K562 (cell line): ENCODE measurements around the gene RACK1. TPM values are rescaled to one million over a fixed set of nuclear protein-coding genes. Genes with fewer than 3 reads are reported as not detected.

Experiments used
- ATAC-seq: fragments of 200-7000 bp; cut with Tn5 transposase; 3 replicates; pipeline ENCODE4 v1.9.1; 2020; ENCODE audit warnings: moderate library complexity
- BruUV-seq: library from RNA; stranded (reverse); fragments of 400-500 nt; replicated peaks from 2 replicates; lab custom pipeline; 2021; lab: Mats Ljungman, UMichigan
- CTCF ChIA-PET: fragments of 300-600 bp; formaldehyde crosslinking; extraction: SDS; loops from one replicate; lab custom pipeline; 2021; ENCODE audit warnings: low intra/inter-chr PET ratio; lab: Yijun Ruan, JAX
- POLR2A ChIA-PET: fragments of 300-600, 350-650 bp; sonication (Branson Sonifier 250); formaldehyde crosslinking; extraction: SDS; loops from one replicate; lab custom pipeline; 2021; ENCODE audit warnings: antibody characterized with exemption, inconsistent platforms; lab: Yijun Ruan, JAX
- DNase-seq, 4 experiments: peaks; one replicate each; pipeline versions ENCODE4 v3.0.0 to v3.0.0-alpha.2; 2011 to 2018; ENCODE audit warnings: low spot score in 3 of 4, mixed read lengths in 3 of 4; ENCODE audit errors: extremely low read depth in 1 of 4
- FAIRE-seq: peaks from 2 replicates; lab custom pipeline; 2011; peaks lifted over from hg19 to GRCh38; lab: Jason Lieb, UNC
- H2AFZ ChIP-seq: 2 replicates; pipeline ENCODE4 v1.6.0; 2011; ENCODE audit warnings: low read depth, low read length, control low read depth, inconsistent platforms
- H3K27ac ChIP-seq: fragments of 200-600 bp; 3 replicates; pipeline ENCODE4 v1.8.0; 2011; ENCODE audit warnings: low read depth, mild to moderate bottlenecking, control low read depth, inconsistent platforms, low read length, moderate library complexity, mixed read lengths; ENCODE audit errors: extremely low read depth
- H3K27me3 ChIP-seq, 2 experiments: fragments of 300-600 bp in 1 of 2; 2 replicates in 1 of 2; 3 replicates in 1 of 2; pipeline versions ENCODE4 v1.6.0 to v1.8.0; 2011; ENCODE audit warnings: inconsistent platforms in 2 of 2, low read length in 2 of 2, mild to moderate bottlenecking in 1 of 2, mixed read lengths in 1 of 2, moderate library complexity in 1 of 2; ENCODE audit not compliant: control insufficient read depth in 2 of 2, insufficient read depth in 2 of 2
- H3K36me3 ChIP-seq: fragments of 300-600 bp; 3 replicates; pipeline ENCODE4 v1.8.0; 2011; ENCODE audit warnings: mild to moderate bottlenecking, low read length, inconsistent platforms; ENCODE audit not compliant: control insufficient read depth, insufficient read depth
- H3K4me1 ChIP-seq, 2 experiments: fragments of 200-600 bp in 1 of 2; replicated peaks in 1 of 2; 2 replicates in 1 of 2; 3 replicates in 1 of 2; pipeline versions ENCODE4 v1.5.1 to v1.8.0; 2011; ENCODE audit warnings: inconsistent platforms in 2 of 2, low read length in 2 of 2, mild to moderate bottlenecking in 1 of 2, mixed read lengths in 1 of 2, moderate library complexity in 1 of 2; ENCODE audit not compliant: control insufficient read depth in 2 of 2, insufficient read depth in 2 of 2
- H3K4me2 ChIP-seq: 2 replicates; pipeline ENCODE4 v1.6.1; 2011; ENCODE audit warnings: low read length, control low read depth, inconsistent platforms, mixed read lengths; ENCODE audit not compliant: insufficient read depth
- H3K4me3 ChIP-seq: fragments of 200-600 bp; sonication (generic), shearing (Covaris generic); 2 replicates; pipeline ENCODE4 v1.5.1; 2016; ENCODE audit warnings: control low read depth, inconsistent platforms
- H3K79me2 ChIP-seq: fragments of 200-600 bp; 3 replicates; pipeline ENCODE4 v1.8.0; 2011; ENCODE audit warnings: low read length, inconsistent platforms; ENCODE audit not compliant: control insufficient read depth, insufficient read depth
- H3K9ac ChIP-seq, 2 experiments: 2 replicates each; pipeline versions ENCODE4 v1.6.0 to v1.6.1; 2011; ENCODE audit warnings: low read depth in 2 of 2, low read length in 2 of 2, control low read depth in 1 of 2, inconsistent platforms in 1 of 2, mild to moderate bottlenecking in 1 of 2, mixed read lengths in 1 of 2; ENCODE audit not compliant: insufficient read depth in 1 of 2
- H3K9me1 ChIP-seq: one replicate; pipeline ENCODE4 v1.6.0; 2011; ENCODE audit warnings: inconsistent platforms, mild to moderate bottlenecking, low read length, moderate library complexity; ENCODE audit not compliant: control insufficient read depth, insufficient read depth
- H3K9me3 ChIP-seq: replicated peaks from 2 replicates; pipeline ENCODE4 v1.5.1; 2011; ENCODE audit warnings: low read depth, low read length, inconsistent platforms; ENCODE audit not compliant: control insufficient read depth, insufficient read depth
- H4K20me1 ChIP-seq: replicated peaks from 2 replicates; pipeline ENCODE4 v1.6.1; 2011; ENCODE audit warnings: low read length, inconsistent platforms, mixed read lengths; ENCODE audit not compliant: control insufficient read depth, insufficient read depth
- ARID1B ChIP-seq: fragments of 450-650 bp; IDR thresholded peaks from 2 replicates; pipeline ENCODE4 v1.6.1; 2016; ENCODE audit warnings: antibody characterized with exemption, mild to moderate bottlenecking, inconsistent platforms
- CCNT2 ChIP-seq: IDR thresholded peaks from 2 replicates; pipeline ENCODE4 v1.6.1; 2011; ENCODE audit warnings: borderline replicate concordance, low read depth, mild to moderate bottlenecking, moderate library complexity, mixed read lengths, low read length; ENCODE audit not compliant: insufficient read length; ENCODE audit errors: extremely low read depth
- CEBPB ChIP-seq: fragments of 450-650 bp; IDR thresholded peaks from 2 replicates; pipeline ENCODE4 v1.6.1; 2016; ENCODE audit warnings: missing genetic modification characterization, missing compliant biosample characterization
- CSDE1 ChIP-seq, 2 experiments: fragments of 450-650 bp; IDR thresholded peaks; 2 replicates each; pipeline ENCODE4 v1.6.1; 2016; ENCODE audit warnings: mild to moderate bottlenecking in 1 of 2
- DMBX1 ChIP-seq: fragments of 250-450 bp; sonication (Bioruptor Pico); IDR thresholded peaks from 2 replicates; pipeline ENCODE4 v1.8.0; 2022; ENCODE audit warnings: inconsistent platforms, mild to moderate bottlenecking, moderate library complexity, borderline replicate concordance
- ELF2 ChIP-seq: fragments of 250-450 bp; sonication (Bioruptor Pico); IDR thresholded peaks from 2 replicates; pipeline ENCODE4 v1.5.0; 2021; ENCODE audit warnings: mild to moderate bottlenecking
- FUS ChIP-seq: fragments of 200-400 bp; formaldehyde crosslinking; optimal IDR thresholded peaks from 2 replicates; pipeline ENCODE3; 2017; ENCODE audit warnings: low read depth, low read length
- HMG20A ChIP-seq: fragments of 450-650 bp; formaldehyde crosslinking; conservative IDR thresholded peaks from 2 replicates; pipeline ENCODE4 v1.4.0; 2020; ENCODE audit warnings: mild to moderate bottlenecking, mixed read lengths
- HNRNPLL ChIP-seq: fragments of 200-400 bp; formaldehyde crosslinking; IDR thresholded peaks from 2 replicates; pipeline ENCODE4 v1.6.1; 2017; ENCODE audit warnings: low read length, low read depth, mild to moderate bottlenecking; ENCODE audit not compliant: poor library complexity, severe bottlenecking
- KDM5B ChIP-seq: fragments of 200-600 bp; sonication (generic); IDR thresholded peaks from 2 replicates; pipeline ENCODE4 v1.6.1; 2012; ENCODE audit warnings: low read depth, mild to moderate bottlenecking, moderate library complexity, low read length, control low read depth, inconsistent platforms; ENCODE audit not compliant: insufficient replicate concordance
- MBD2 ChIP-seq: sonication (generic); IDR thresholded peaks from 2 replicates; pipeline ENCODE4 v1.6.1; 2016; ENCODE audit warnings: low read depth, borderline replicate concordance
- NKRF ChIP-seq: fragments of 450-650 bp; IDR thresholded peaks from 2 replicates; pipeline ENCODE4 v1.6.1; 2016; ENCODE audit warnings: borderline replicate concordance
- OTX1 ChIP-seq: fragments of 450-650 bp; formaldehyde crosslinking; IDR thresholded peaks from 2 replicates; pipeline ENCODE4 v1.4.0; 2022; ENCODE audit warnings: mild to moderate bottlenecking
- PHB ChIP-seq: fragments of 250-450 bp; sonication (Bioruptor Pico); IDR thresholded peaks from 2 replicates; pipeline ENCODE4 v1.5.0; 2021
- SP1 ChIP-seq: sonication (generic); formaldehyde crosslinking; IDR thresholded peaks from 2 replicates; pipeline ENCODE4 v1.8.1; 2022; ENCODE audit warnings: mild to moderate bottlenecking, missing genetic modification reagents
- ZNF778 ChIP-seq: fragments of 450-650 bp; formaldehyde crosslinking; IDR thresholded peaks from 2 replicates; pipeline ENCODE4 v1.4.0; 2020; ENCODE audit warnings: mild to moderate bottlenecking, moderate library complexity
- WGBS: fragments of 100-300 bp; shearing (Covaris generic); methylation state at CpG from one replicate; pipeline ENCODE4 v1.1.6; 2016; ENCODE audit warnings: low coverage, mixed read lengths; ENCODE audit not compliant: insufficient coverage; ENCODE audit errors: missing lambda C conversion rate; 5-methylcytosine and 5-hydroxymethylcytosine counted together
- in situ Hi-C: fragments of 300-500 bp; cut with MboI; formaldehyde crosslinking; loops from 4 replicates; pipeline ENCODE4 v1.15.0; 2018; ENCODE audit warnings: inconsistent platforms, mixed read lengths
- intact Hi-C: fragments of 100-400 bp; cut with micrococcal nuclease; formaldehyde crosslinking; loops from 2 replicates; pipeline ENCODE4 v1.14.2; 2022
- polyA plus RNA-seq, 8 experiments: library from polyadenylated mRNA; depleted of rRNA in 4 of 8; stranded (reverse) in 5 of 8; unstranded in 3 of 8; fragments of >200 nt; fragmentation: Nextera tagmentation in 2 of 8; fragmentation: Illumina TruSeq in 1 of 8; extraction: Ambion mirVana in 2 of 8; extraction: Trizol in 1 of 8; gene quantifications; 2 replicates each; pipeline versions ENCODE4 v1.2.1 to v1.2.3, GENCODE V29; 2011 to 2014; ENCODE audit warnings: inconsistent platforms in 1 of 8, missing spikeins in 1 of 8
- total RNA-seq, 7 experiments: library from RNA; depleted of rRNA in 6 of 7; stranded (reverse); fragments of >200 nt in 6 of 7; fragmentation: Illumina TruSeq in 2 of 7; extraction: Trizol in 2 of 7; gene quantifications; 2 replicates each; pipeline versions ENCODE4 v1.2.1 to v1.2.3, GENCODE V29; 2011 to 2021; ENCODE audit warnings: low replicate concordance in 1 of 7
- TF ChIP-seq, protein P1 (sequence below): fragments of 250-450 bp; sonication (Bioruptor Pico); IDR thresholded peaks from 2 replicates; pipeline ENCODE4 v1.6.1; 2021; ENCODE audit warnings: mild to moderate bottlenecking
- TF ChIP-seq, protein P2 (sequence below): sonication (generic); formaldehyde crosslinking; IDR thresholded peaks from 2 replicates; pipeline ENCODE4 v1.8.1; 2023; ENCODE audit warnings: mild to moderate bottlenecking, missing genetic modification reagents

RACK1 gene
- total and polyA plus RNA-seq, 9 of the 15 experiments (the other 6 are each of a cell fraction or from before 2014, with no cell fraction given) = 2,303 to 5,311 (median 3,833) TPM

DNA sequence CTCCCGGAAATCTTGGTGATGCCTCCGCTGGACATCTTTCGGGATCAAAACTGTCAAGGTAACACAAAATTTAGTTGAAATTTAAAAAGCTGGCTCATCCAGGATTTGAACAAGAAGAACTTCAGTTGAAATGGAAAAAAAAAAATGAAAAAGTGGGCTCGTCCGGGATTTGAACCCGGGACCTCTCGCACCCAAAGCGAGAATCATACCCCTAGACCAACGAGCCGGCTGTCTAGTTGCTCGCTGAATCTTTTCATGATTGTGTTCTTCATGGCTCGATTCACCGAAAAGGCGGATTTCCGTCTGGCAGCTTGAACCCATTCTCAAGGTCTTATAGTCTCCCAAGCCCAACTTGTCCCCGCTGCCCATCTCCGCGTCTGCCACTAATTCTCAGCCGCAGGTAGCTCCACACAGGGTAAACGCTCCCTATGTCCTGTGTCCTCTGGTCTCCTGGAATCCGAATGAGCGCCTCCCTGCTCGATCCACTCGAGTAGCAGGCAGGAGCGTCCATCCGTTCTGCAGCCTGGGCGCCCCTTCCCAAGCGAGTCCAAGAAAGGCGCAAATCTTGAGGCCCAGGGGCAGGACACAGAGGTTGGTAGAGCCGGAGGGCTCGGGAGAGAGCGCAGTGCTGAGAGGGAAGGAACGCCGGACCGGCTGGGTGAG is 54.9 kb downstream of the RACK1 start:
- under 1% methylated on average over 34 of the region's 35 CpGs for WGBS
- no peaks in the 10 kb centered on the region for H3K27me3 ChIP-seq
- no peaks in the 10 kb centered on the region for H3K9me3 ChIP-seq
- ChIA-PET POLR2A (interaction anchor here (1.2 to 6.7 kb wide), 5 partner anchors 14 to 35 kb away, joined by 3 to 69 read pairs (median 8); partner anchors contain the start of genes TRIM41 and TRIM7), CTCF (interaction anchor here (1.3 kb wide), 1 partner anchor 29 kb away, joined by 4 read pairs; no protein-coding TSS in a partner anchor)
- BruUV-seq = no TSS peak
- H4K20me1 ChIP-seq = 0 out of 2 replicates have a peak, but pooled peaks cover 3% of the 10 kb centered on the region
- peak overlapping the region; percentile 95 for H3K27ac ChIP-seq
- peak overlapping the region; percentile 94 for H2AFZ ChIP-seq
- peaks cover 13% of the 10 kb centered on the region for H3K79me2 ChIP-seq
- H3K4me1 ChIP-seq = peaks cover 28 to 64% of the 10 kb centered on the region in 2 experiments
- FAIRE-seq = no peak
- no peaks in the 10 kb centered on the region for H3K9me1 ChIP-seq
- H3K9ac ChIP-seq = peak overlapping the region; percentile 94 to 96
- H3K4me2 ChIP-seq = peak overlapping the region; percentile 99
- DNase-seq = peak in 2 of 4 experiments; percentile 37 to 84
- peak; percentile 1; the same call in 2 of the 3 replicates for ATAC-seq
- in situ Hi-C loops = no loop called here
- H3K36me3 ChIP-seq = no peaks in the 10 kb centered on the region; the same call in 2 of the 3 replicates
- intact Hi-C loops = loop anchor here (1.0 to 5.0 kb wide), 3 partner anchors 16 to 73 kb away; partner anchors contain the start of gene TRIM52
- H3K4me3 ChIP-seq = peak overlapping the region; percentile 67
- TF ChIP-seq OTX1 (CRISPR knock-in tag) = no peak
- TF ChIP-seq ELF2 (CRISPR knock-in tag) = no peak
- TF ChIP-seq NKRF = no peak
- no peak for TF ChIP-seq HMG20A (CRISPR knock-in tag)
- TF ChIP-seq MBD2 = no peak
- TF ChIP-seq, protein P1, sequence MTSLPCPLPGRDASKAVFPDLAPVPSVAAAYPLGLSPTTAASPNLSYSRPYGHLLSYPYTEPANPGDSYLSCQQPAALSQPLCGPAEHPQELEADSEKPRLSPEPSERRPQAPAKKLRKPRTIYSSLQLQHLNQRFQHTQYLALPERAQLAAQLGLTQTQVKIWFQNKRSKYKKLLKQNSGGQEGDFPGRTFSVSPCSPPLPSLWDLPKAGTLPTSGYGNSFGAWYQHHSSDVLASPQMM (CRISPR knock-in tag) = no peak
- no peak for TF ChIP-seq CEBPB (tag)
- no peak for TF ChIP-seq CSDE1 (IDR thresholded peaks at IDR 0.05)
- no peak for TF ChIP-seq DMBX1 (CRISPR knock-in tag)
- no peak for TF ChIP-seq CCNT2
- TF ChIP-seq FUS = no peak
- no peak for TF ChIP-seq ARID1B
- peak; percentile 8 for TF ChIP-seq HNRNPLL
- no peak for TF ChIP-seq ZNF778 (CRISPR knock-in tag)
- no peak for TF ChIP-seq PHB (CRISPR knock-in tag)
- TF ChIP-seq, protein P2, sequence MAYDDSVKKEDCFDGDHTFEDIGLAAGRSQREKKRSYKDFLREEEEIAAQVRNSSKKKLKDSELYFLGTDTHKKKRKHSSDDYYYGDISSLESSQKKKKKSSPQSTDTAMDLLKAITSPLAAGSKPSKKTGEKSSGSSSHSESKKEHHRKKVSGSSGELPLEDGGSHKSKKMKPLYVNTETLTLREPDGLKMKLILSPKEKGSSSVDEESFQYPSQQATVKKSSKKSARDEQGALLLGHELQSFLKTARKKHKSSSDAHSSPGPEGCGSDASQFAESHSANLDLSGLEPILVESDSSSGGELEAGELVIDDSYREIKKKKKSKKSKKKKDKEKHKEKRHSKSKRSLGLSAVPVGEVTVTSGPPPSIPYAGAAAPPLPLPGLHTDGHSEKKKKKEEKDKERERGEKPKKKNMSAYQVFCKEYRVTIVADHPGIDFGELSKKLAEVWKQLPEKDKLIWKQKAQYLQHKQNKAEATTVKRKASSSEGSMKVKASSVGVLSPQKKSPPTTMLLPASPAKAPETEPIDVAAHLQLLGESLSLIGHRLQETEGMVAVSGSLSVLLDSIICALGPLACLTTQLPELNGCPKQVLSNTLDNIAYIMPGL (CRISPR knock-in tag) = peak; percentile 61; the same call in 1 of the 2 replicates
- TF ChIP-seq SP1 = peak; percentile 70; the same call in 1 of the 2 replicates
- TF ChIP-seq KDM5B = no peak
